Naive thymus-derived CD8-positive, alpha-beta T cell (primary cell): ENCODE measurements around the gene STXBP3. TPM values are rescaled to one million over a fixed set of nuclear protein-coding genes. Genes with fewer than 3 reads are reported as not detected.
"Not testable (repeated sequence)": the region's sequence is repeated elsewhere in the genome, so short reads cannot be mapped to it uniquely, and the experiment has no call there.

ENCODE experiments used
- ATAC-seq, 2 donors: fragments of 150-1000 bp; cut with Tn5 transposase in 1 of 2; sonication (Bioruptor Pico), chemical (Tn5 transposase) in 1 of 2; 1 replicate in 1 of 2; 2 replicates in 1 of 2; pipeline ENCODE4 v1.10.0; 2021; ENCODE audit warnings: mild to moderate bottlenecking in 2 of 2, moderate library complexity in 2 of 2
- POLR2A ChIA-PET: fragments of 350-600 bp; sonication (Branson Sonifier 250); formaldehyde crosslinking; loops from one replicate; lab custom pipeline; 2021; ENCODE audit warnings: antibody characterized with exemption; lab: Charles Lee
- DNase-seq, 10 donors: peaks; one replicate each; pipeline versions ENCODE4 v3.0.0 to v3.0.0-alpha.2; 2020 to 2022
- H3K27ac Mint-ChIP-seq, 10 donors: one replicate each; pipeline ENCODE4 v1.8.0; 2020 to 2022; ENCODE audit warnings: mild to moderate bottlenecking in 10 of 10, mixed read lengths in 10 of 10, moderate library complexity in 4 of 10, inconsistent platforms in 1 of 10
- H3K27me3 Mint-ChIP-seq, 5 donors: one replicate each; pipeline ENCODE4 v1.8.0; 2021 to 2022; ENCODE audit warnings: mixed read lengths in 5 of 5
- H3K36me3 Mint-ChIP-seq, 3 donors: one replicate each; pipeline ENCODE4 v1.8.0; 2020 to 2022; ENCODE audit warnings: mixed read lengths in 3 of 3, mild to moderate bottlenecking in 2 of 3, inconsistent platforms in 1 of 3
- H3K4me1 Mint-ChIP-seq, 4 donors: one replicate each; pipeline ENCODE4 v1.8.0; 2021 to 2022; ENCODE audit warnings: mixed read lengths in 4 of 4
- H3K4me3 Mint-ChIP-seq, 10 donors: one replicate each; pipeline ENCODE4 v1.8.0; 2020 to 2022; ENCODE audit warnings: mild to moderate bottlenecking in 10 of 10, mixed read lengths in 10 of 10, moderate library complexity in 6 of 10, inconsistent platforms in 1 of 10
- H3K9me3 Mint-ChIP-seq, 9 donors: one replicate each; pipeline ENCODE4 v1.8.0; 2020 to 2022; ENCODE audit warnings: mixed read lengths in 9 of 9, mild to moderate bottlenecking in 3 of 9, inconsistent platforms in 1 of 9, moderate library complexity in 1 of 9
- polyA plus RNA-seq, 3 donors: library from polyadenylated mRNA; unstranded; fragments of 300-500 nt; fragmentation: Illumina TruSeq; gene quantifications; one replicate each; pipeline ENCODE4 v1.2.3, GENCODE V29; 2021
- total RNA-seq, 8 experiments: library from RNA in 2 of 8; stranded (reverse) in 2 of 8; gene quantifications; one replicate each; pipeline ENCODE4 v1.2.3 and lab custom pipeline; 2021 to 2026

STXBP3 gene, protein sequence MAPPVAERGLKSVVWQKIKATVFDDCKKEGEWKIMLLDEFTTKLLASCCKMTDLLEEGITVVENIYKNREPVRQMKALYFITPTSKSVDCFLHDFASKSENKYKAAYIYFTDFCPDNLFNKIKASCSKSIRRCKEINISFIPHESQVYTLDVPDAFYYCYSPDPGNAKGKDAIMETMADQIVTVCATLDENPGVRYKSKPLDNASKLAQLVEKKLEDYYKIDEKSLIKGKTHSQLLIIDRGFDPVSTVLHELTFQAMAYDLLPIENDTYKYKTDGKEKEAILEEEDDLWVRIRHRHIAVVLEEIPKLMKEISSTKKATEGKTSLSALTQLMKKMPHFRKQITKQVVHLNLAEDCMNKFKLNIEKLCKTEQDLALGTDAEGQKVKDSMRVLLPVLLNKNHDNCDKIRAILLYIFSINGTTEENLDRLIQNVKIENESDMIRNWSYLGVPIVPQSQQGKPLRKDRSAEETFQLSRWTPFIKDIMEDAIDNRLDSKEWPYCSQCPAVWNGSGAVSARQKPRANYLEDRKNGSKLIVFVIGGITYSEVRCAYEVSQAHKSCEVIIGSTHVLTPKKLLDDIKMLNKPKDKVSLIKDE
- total RNA-seq (10 to 100 TPM; 72.5 to 83.6 TPM), polyA plus RNA-seq (10 to 100 TPM; 39.8 to 46.1 (median 43.6) TPM), total RNA-seq (lab: John Stamatoyannopoulos, UW) (37.9 to 97.0 (median 58.4) reads per million in 6 experiments)

DNA sequence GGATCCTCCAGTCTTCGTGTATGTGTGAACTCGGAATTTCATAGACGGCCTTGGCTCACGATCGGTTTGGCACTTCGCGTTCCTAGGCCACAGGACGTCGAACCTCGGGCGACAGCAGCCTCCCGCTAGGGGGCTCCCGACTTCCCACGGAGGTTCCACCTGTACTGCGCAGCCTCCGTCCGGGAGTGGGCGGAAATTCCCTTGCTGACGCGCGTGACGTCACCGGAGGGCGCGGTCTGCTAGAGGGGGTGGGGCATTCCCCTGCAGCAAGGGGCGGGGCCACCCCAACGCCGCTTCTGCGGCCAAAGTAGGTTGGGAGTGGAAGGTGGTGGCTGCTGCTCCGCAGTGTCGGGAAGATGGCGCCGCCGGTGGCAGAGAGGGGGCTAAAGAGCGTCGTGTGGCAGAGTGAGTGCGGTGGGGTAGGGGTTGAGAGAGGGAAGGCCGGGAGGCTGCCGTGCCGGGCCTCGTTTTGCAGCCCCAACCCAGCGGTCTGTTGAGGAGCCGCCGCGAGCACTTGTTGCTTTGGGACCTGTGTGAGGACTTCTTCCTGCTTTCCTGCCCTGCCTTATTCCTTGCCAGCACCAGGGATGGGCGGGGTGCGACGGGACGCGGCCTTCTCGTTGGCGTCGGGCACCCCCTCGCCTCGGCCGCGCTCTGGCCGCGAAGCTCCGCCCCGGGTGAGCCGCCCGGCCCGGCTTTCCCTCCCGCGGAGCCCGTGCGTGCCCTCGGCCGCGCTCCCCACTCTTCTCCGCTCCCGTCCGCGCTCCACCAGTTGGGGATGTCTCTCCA, at the start of gene STXBP3:
STXBP3 (plus strand) TSS at position 293 of the 789 bp plus-strand sequence; CDS start at position 357, 64 bp downstream.
- Mint-ChIP-seq H3K36me3 (peaks cover 0 to 8% (median 0%) of the 10 kb centered on the region in 3 donors), H3K9me3 (no peaks in the 10 kb centered on the region), H3K4me3 (peak within 1 kb of the TSS; percentile 92 to 100 (median 97)), H3K27ac (peak within 1 kb of the TSS; percentile 95 to 99 (median 98)), H3K27me3 (peaks cover 0 to 2% (median 0%) of the 10 kb centered on the region in 5 donors), H3K4me1 (peaks cover 26 to 47% (median 38%) of the 10 kb centered on the region in 4 donors)
- DNase-seq (peak; percentile 98 to 100 (median 100)), ATAC-seq (peak; percentile 92 to 93)
- POLR2A ChIA-PET: interaction anchor here (1.0 kb wide), 2 partner anchors 54 to 86 kb away, joined by 3 to 13 read pairs; partner anchors contain the start of genes HENMT1 and PRPF38B

DNA sequence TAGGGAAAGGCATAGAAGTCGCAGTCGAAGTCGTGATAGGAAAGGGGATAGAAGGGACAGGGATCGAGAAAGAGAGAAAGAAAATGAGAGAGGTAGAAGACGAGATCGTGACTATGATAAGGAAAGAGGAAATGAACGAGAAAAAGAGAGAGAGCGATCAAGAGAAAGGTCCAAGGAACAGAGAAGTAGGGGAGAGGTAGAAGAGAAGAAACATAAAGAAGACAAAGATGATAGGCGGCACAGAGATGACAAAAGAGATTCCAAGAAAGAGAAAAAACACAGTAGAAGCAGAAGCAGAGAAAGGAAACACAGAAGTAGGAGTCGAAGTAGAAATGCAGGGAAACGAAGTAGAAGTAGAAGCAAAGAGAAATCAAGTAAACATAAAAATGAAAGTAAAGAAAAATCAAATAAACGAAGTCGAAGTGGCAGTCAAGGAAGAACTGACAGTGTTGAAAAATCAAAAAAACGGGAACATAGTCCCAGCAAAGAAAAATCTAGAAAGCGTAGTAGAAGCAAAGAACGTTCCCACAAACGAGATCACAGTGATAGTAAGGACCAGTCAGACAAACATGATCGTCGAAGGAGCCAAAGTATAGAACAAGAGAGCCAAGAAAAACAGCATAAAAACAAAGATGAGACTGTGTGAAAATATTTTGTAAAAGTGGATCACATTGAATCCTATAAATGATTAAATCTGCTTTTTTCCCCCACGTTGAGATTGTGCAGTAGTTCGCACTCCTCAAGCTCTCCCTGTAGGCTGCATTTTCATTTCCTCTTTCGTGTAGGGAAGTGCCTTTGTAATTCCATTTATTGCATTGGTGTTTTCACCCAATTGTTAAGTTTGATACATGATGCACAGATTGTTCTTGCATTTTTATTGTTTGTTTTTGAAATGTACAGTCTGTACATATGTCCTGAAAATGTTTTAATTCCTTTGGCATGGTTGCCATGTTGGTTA, 46.8 kb upstream of the STXBP3 start:
- peak overlapping the region; percentile 80 to 97 (median 91) for H3K27ac Mint-ChIP-seq

DNA sequence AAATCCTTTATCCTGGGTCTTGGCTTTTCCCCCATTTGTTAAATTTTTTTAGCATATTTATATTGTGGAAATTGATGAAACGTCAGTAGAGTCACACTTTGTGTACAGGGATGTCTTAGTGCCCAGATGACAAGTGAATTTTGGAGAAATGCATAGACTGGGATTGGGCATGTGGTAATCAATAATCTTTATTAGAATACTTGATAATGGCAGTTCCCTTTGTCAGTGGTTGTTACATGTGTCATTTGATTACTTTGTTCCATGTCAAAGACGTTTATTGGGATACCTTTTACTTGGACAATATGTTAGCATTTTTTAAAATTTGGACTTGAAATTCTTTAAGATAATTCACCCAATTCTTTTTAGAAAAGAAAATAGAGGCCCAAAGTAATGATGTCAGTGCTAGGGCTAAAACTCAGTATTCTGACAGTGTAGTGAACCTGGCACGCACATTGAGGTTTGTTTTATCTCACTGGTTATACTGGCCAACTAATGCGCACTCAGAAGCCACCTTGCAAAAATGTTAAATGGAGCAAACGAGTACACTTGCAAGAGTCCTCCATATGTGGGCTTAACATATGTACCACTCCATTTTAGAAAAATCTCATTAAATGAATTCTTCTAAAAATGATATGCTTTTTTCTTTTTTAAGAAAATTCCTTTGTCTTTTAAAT, 45.2 kb upstream of the STXBP3 start:
- H3K36me3 Mint-ChIP-seq: peaks cover 0 to 52% (median 40%) of the 10 kb centered on the region in 3 donors
- ATAC-seq: peak in 1 of 2 donors; percentile 16
- H3K9me3 Mint-ChIP-seq: no peaks in the 10 kb centered on the region
- peaks cover 21 to 86% (median 55%) of the 10 kb centered on the region in 4 donors for H3K4me1 Mint-ChIP-seq
- POLR2A ChIA-PET: interaction anchor here (0.6 to 9.8 kb wide), 3 partner anchors 8 to 505 kb away, joined by 3 to 122 read pairs (median 5); partner anchors contain the start of gene PRPF38B
- H3K27ac Mint-ChIP-seq: peak overlapping the region; percentile 9 to 97 (median 68)
- no peaks in the 10 kb centered on the region for H3K27me3 Mint-ChIP-seq
- no peak overlapping the region for H3K4me3 Mint-ChIP-seq
- DNase-seq: peak in 3 of 10 donors; percentile 6 to 22 (median 21)

More for the DNA sequence above, 46.8 kb upstream of the STXBP3 start:
- Mint-ChIP-seq H3K9me3 (no peaks in the 10 kb centered on the region), H3K4me3 (peak overlapping the region; percentile 55 to 81 (median 69)), H3K4me1 (peaks cover 17 to 88% (median 53%) of the 10 kb centered on the region in 4 donors), H3K36me3 (peaks cover 0 to 65% (median 45%) of the 10 kb centered on the region in 3 donors), H3K27me3 (no peaks in the 10 kb centered on the region)
- DNase-seq: no peak
- POLR2A ChIA-PET: no interaction called here
- ATAC-seq: no peak

DNA sequence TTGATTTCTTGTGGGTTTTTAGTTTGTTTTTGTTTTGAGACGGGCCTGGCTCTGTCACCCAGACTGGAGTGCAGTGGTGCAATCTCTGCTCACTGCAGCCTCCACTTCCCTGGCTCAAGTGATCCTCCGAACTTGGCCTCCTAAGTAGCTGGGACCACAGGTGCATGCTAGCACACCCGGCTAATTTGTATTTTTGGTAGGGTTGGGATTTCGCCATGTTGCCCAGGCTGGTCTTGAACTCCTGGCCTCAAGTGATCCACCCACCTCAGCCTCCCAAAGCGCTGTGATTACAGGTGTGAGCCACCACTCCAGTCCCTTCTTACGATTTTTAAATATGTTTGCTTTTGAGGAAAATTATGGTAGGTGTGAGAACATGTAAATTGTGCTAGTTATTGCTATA, 44.4 kb upstream of the STXBP3 start:
- not testable (repeated sequence) for H3K9me3 Mint-ChIP-seq, ATAC-seq, DNase-seq, H3K27me3 Mint-ChIP-seq
- Mint-ChIP-seq H3K36me3 (peaks cover 0 to 45% (median 33%) of the 10 kb centered on the region in 3 donors), H3K4me1 (peaks cover 21 to 78% (median 50%) of the 10 kb centered on the region in 4 donors), H3K4me3 (peak overlapping the region in 1 of 10 donors; percentile 20), H3K27ac (peak overlapping the region in 8 of 10 donors; percentile 9 to 97 (median 60))
- POLR2A ChIA-PET: interaction anchor here (9.8 kb wide), 1 partner anchor 9 kb away, joined by 122 read pairs; the partner anchor contains the start of gene PRPF38B

DNA sequence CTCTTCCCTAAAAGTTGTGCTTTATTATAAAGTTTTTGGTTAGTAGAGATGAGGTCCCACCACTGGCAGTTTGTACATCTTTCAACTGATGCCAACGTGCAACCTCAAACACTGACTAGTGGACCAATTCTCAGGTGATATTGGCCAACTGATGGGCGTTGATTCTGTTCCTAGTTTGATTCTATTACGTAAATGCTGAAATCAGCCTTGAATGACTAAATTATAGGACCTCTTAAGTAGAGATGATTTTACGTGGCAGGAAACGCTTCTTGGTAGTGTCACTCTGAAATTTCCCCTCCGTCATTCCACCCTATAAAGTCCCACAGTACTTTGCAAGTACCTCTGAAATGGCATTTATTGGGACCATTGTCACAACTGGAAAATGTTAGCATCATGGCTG, 42.5 kb upstream of the STXBP3 start:
- Mint-ChIP-seq H3K4me3 (peak overlapping the region in 9 of 10 donors; percentile 30 to 82 (median 65)), H3K4me1 (peaks cover 27 to 66% (median 42%) of the 10 kb centered on the region in 4 donors), H3K36me3 (peaks cover 0 to 26% (median 21%) of the 10 kb centered on the region in 3 donors), H3K9me3 (no peaks in the 10 kb centered on the region), H3K27me3 (no peaks in the 10 kb centered on the region), H3K27ac (peak overlapping the region; percentile 79 to 97 (median 88))
- DNase-seq (peak in 5 of 10 donors; percentile 17 to 52 (median 35)), ATAC-seq (peak; percentile 41 to 69)
- POLR2A ChIA-PET: interaction anchor here (0.5 to 9.8 kb wide), 3 partner anchors 8 to 62 kb away, joined by 3 to 122 read pairs (median 3); partner anchors contain the start of gene PRPF38B

DNA sequence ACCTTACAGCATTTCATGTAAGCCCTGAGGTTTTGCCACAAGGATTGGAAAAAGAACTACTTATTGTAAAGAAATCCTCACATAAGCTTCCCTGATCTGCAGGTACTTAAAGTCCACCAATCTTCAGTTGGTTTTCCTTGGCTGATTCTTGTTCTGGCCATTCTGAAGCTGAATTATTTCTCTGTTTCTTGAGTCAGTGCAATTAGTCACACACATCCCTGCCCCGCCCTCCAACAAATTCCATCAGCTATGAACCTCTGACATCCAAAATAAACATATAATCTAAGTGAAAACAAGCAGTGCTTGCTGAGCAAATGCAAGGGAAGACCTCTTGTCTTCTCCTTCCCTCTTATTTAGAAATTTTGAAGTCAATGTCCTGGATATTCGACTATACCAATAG, 42.0 kb upstream of the STXBP3 start:
- H3K4me3 Mint-ChIP-seq: peak overlapping the region in 3 of 10 donors; percentile 30 to 82 (median 71)
- H3K36me3 Mint-ChIP-seq: peaks cover 0 to 21% (median 15%) of the 10 kb centered on the region in 3 donors
- no peaks in the 10 kb centered on the region for H3K9me3 Mint-ChIP-seq
- peaks cover 23 to 63% (median 42%) of the 10 kb centered on the region in 4 donors for H3K4me1 Mint-ChIP-seq
- H3K27ac Mint-ChIP-seq: peak overlapping the region in 9 of 10 donors; percentile 63 to 97 (median 88)
- POLR2A ChIA-PET: interaction anchor here (0.5 to 9.8 kb wide), 3 partner anchors 8 to 61 kb away, joined by 3 to 122 read pairs (median 3); partner anchors contain the start of genes FNDC7 and PRPF38B
- ATAC-seq (no peak), DNase-seq (no peak)
- no peaks in the 10 kb centered on the region for H3K27me3 Mint-ChIP-seq

DNA sequence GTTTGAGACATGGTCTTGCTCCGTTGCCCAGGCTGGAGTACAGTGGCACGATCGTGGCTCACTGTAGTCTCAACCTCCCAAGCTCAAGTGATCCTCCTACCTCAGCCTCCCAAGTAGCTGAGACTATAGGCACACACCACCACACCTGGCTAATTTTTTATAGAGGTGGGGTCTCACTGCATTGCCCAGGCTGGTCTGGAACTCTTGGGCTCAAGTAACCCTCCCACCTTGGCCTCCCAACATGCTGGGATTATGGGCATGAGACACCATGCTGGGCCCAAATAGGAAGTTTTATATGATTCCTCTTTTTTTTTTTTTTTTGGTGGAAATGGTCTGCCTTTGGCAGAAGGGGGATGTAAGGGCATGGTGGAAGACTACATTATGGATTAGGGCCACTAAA, 39.8 kb upstream of the STXBP3 start:
- POLR2A ChIA-PET: interaction anchor here (9.8 kb wide), 1 partner anchor 13 kb away, joined by 122 read pairs; the partner anchor contains the start of gene PRPF38B
- Mint-ChIP-seq H3K27ac (peak overlapping the region in 2 of 10 donors; percentile 17 to 68), H3K27me3 (no peaks in the 10 kb centered on the region), H3K9me3 (no peaks in the 10 kb centered on the region), H3K4me1 (peaks cover 15 to 45% (median 33%) of the 10 kb centered on the region in 4 donors), H3K4me3 (no peak overlapping the region), H3K36me3 (peaks cover 0 to 7% (median 5%) of the 10 kb centered on the region in 3 donors)
- ATAC-seq (no peak), DNase-seq (no peak)

DNA sequence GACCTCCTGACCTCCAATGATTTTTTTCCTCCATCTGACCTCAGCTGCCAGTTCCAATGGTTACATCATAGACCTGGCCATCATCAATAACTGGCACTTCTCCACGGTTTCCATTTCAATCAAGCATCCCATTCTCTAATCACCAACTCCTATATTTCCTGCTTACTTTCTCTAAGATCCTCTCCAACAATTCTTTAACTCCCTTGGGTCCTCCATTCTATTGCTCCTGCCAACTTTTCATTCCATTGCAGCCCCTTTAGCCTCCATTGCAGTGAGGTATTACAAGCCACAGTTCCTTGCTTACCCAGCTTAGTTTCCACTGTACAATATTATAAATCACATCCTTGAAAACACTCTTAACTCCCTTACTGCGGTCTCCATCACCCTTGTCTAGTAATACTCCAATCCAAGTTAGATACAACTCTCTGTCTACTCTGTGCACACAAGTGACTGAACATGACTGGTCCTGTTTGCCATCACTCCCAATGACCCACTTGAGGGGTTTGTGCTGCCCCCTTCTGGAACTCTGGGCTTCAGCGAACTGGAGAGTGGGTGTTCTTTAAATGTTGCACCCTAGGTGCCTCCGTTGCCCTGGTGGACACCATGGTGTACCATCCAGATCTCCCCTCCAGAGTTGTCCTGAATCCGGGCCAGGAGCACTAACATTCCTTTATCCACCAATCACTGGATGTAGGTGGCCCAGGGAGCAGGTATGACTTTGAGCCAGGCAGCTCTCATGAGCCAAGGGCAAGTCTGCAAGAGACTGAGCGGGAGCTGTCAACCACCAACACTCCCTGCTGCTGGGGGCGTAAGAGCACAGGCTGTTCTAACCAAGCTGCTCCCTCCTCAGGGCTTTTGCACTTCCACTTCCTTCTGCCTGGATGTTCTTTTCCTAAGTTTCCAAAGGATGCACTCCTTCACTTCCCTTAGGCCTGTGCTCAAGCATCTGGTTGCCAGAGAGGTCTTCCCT, 37.5 kb upstream of the STXBP3 start:
- DNase-seq: peak; percentile 30 to 82 (median 60)
- no peaks in the 10 kb centered on the region for H3K36me3 Mint-ChIP-seq
- no peaks in the 10 kb centered on the region for H3K9me3 Mint-ChIP-seq
- peak overlapping the region in 2 of 10 donors; percentile 3 to 12 for H3K4me3 Mint-ChIP-seq
- peak overlapping the region in 6 of 10 donors; percentile 0 to 56 (median 23) for H3K27ac Mint-ChIP-seq
- ATAC-seq: peak; percentile 84 to 89
- peaks cover 15 to 29% (median 26%) of the 10 kb centered on the region in 4 donors for H3K4me1 Mint-ChIP-seq
- POLR2A ChIA-PET: interaction anchor here (1.3 to 9.8 kb wide), 3 partner anchors 11 to 48 kb away, joined by 5 to 122 read pairs (median 5); partner anchors contain the start of genes HENMT1 and PRPF38B
- no peaks in the 10 kb centered on the region for H3K27me3 Mint-ChIP-seq

DNA sequence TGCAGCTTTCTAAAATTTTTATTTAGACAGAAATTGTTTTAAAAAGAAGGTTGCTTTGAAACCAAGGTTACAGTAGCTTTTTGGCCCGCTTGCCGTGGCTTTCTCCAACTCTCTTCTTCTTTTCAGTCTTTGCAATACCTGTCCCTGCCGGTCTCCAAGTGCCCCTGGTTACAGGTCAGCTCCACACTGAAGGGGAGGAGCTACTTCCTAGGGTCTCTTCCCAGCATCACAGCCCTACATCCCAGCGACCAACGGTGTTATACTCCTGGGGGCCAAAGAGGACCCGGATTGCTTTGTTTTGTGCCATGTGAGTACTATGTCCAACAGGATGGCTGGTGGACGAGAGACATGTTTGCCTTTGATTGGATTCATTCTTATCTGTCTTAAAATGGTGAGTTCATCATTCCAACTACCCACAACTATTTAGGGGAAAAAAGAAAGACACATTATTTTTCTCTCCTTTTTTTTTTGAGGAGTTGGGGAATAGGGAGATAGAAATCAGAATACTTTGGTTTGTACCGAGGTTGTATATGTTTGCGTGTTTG, 33.8 kb upstream of the STXBP3 start, which contains the start of gene FNDC7:
FNDC7 (plus strand) TSS at position 303 of the 545 bp plus-strand sequence; CDS start at position 329, 26 bp downstream.
- Mint-ChIP-seq H3K9me3 (no peaks in the 10 kb centered on the region), H3K4me3 (no peak within 1 kb of the TSS), H3K4me1 (peaks cover 6 to 14% (median 10%) of the 10 kb centered on the region in 4 donors), H3K27ac (no peak within 1 kb of the TSS), H3K27me3 (peaks cover 0 to 12% (median 5%) of the 10 kb centered on the region in 5 donors), H3K36me3 (no peaks in the 10 kb centered on the region)
- POLR2A ChIA-PET: interaction anchor here (1.4 kb wide), 1 partner anchor 8 kb away, joined by 3 read pairs; no protein-coding TSS in a partner anchor
- DNase-seq (no peak), ATAC-seq (no peak)
